ENCODE measurements around the gene WNT7B.

The WNT7B gene

GRCh38 chr22:45922661-45923060, 54.3 kb downstream of the WNT7B start:
- DNase-seq, result no peak

DNA sequence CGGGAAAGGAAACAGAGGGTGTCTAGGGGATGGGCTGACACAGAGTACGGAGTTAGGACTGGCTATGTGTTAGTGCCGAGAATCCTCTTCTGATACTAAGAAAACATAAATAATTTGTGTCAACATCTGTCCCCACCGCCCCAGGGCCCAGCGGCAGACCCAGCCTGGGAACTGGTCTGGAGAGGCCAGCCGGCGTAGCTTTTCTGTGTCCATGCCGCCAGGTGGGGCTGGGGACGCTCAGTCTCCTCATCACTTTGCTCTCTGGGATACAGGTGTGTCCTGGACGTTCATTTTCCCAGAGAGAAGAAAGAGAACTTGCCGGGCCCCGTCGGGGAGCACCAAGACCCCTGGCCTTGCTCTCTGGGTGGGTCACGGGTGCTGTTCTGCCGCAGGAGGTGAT, 54.7 kb downstream of the WNT7B start:
- no peak for DNase-seq

DNA sequence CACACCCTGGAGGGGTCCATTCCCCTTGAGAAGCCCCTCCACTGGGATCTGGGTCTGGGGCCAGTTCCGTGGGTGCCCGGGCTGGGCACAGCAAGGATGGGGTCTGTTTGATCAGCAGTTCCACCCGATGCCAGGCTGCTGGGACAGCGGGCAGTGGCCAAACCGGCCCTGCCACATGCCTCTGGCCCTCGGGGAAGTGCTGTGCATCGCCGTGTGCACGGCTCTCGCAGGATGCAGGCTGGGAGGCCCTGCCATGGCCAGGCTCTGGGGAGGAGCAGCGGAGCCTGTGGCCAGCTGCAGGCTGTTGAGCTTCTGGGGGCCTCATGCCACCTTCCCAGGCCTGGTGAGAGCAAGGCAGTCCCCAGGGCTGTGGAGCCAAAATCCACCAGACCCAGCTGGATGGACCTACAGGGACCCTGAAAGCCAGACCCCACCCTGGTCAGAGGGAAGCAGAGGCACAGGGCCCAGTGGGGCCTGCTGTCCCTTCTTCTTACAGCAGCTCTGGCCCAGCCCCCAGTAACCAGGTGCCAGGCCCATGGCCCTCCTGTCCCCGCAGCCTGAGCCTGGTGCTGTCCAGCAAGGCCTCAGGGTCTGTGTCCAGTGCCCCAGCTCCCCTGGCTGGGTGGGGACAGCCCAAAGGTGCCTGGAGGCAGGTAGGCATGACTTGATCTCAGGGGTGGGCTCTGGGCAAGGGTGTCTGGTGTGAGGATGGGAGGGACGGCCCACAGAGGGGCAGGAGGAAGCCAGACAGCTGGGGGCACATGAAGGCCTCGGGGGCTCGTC, 57.3 kb downstream of the WNT7B start:
- DNase-seq, result no peak

DNA sequence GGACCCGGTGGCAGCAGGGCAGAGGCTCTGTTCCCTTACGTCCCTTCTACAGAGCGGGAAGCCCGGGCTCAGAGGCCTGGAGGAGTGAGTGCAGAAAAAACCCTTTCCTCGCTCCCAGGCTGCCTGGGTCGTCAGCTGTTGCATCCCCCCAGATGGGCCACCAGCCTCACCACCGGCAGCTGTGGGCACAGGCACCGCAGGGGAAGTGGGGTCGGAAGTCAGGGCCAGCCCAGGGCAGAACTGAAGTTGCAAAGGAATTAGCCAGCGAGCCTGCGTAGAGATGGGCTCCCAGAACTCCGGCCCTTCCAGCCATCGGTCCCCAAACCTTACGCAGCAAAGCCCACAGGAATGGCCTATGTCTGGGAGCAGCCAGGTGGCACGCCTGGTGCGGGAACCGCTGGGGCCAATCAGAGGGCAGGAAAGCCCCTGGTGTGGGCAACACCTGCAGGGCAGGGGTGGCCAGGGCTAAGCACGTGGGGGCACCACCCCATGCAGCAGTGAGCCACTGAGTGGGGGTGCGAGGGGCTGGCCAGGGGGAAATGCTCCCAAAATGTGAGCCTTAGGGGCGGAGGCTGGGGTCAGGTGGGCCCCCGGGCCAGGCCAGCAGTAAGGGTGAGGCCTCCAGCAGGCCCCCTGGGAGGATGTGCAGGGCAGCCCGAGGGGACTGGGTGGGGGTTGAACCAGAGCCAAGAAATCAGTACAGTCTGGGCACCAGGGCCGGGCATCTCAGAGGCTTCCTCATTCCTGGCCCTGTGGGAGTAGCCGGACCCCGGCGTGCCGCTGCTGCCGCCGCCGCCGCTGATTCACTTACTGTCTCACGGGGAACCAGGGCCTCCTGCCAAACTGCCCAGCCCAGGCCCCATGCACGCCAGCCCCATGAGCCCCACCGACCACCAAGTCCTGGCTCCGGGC, 58.2 kb downstream of the WNT7B start:
- no peak for DNase-seq

- DNase-seq, result no peak
These were observed 59.1 kb downstream of the WNT7B start for GRCh38 chr22:45917700-45918458.

GRCh38 chr22:45917146-45917545, 59.8 kb downstream of the WNT7B start:
- DNase-seq, result no peak

GRCh38 chr22:45916515-45916914, 60.4 kb downstream of the WNT7B start:
- DNase-seq, result no peak

- DNase-seq, result no peak
These were observed 61.1 kb downstream of the WNT7B start for GRCh38 chr22:45915841-45916240.

- DNase-seq, result no peak
These were observed 61.8 kb downstream of the WNT7B start for GRCh38 chr22:45915151-45915550.

DNA sequence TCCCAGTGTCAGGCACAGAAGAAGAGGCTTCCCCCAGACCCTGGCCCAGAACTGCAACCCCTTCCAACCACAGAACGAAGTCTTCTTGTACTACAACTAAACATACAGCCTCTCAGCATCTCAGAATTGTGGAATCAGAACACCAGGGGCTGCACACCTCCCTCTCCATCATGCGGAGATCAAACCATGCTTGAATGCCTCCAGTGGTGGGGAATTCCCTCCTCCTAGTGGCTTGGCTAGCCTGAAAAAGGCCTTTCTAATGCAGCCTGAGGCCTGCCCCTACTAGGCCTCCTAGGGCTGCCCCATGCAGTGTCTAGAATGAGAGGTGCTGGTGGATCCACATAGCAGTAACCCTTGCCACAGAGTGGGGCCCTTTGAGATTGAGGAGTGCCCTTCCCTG, 62.7 kb downstream of the WNT7B start:
- DNase-seq, result no peak

DNA sequence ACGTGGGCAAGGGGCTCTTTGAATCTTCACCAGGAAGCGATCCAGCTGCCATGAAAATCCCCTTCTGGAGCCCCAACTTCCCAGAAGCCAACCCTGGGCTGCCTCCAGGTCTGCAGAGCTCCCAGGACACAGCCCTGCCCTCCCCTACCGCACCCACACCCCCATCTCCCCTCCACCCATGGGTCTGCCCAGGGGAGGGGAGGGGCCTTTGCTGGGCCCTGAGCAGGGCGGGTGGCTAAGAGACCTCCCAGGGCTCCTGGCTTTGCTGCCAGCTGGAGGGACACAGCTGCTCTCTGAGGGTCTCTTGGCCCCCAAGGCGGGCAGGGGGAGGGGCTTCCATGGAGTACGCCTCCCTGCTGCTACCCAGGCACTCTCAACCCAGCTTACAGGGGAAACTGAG, 64.1 kb downstream of the WNT7B start:
- DNase-seq, result no peak

- DNase-seq, result no peak
These were observed 65.2 kb downstream of the WNT7B start for GRCh38 chr22:45911601-45912271.

GRCh38 chr22:45910928-45911467, 66.0 kb downstream of the WNT7B start:
- no peak for DNase-seq

DNA sequence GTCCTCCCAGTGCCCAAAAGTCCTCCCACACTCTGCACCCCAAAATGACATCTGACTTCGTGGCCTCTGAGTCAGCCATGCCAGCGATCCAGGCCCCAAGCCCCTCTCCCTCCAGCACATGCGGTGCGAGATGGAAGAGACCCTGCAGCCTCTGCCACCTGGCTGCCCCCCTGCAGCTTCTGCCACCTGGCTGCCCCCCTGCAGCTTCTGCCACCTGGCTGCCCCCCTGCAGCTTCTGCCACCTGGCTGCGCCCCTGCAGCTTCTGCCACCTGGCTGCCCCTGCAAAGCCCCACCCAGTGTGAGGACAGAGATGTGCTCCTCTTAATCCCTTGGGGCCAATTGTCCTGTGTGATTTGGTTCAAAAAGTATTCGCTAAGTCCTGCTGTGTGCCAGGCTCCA, 68.0 kb downstream of the WNT7B start:
- DNase-seq, result no peak

DNA sequence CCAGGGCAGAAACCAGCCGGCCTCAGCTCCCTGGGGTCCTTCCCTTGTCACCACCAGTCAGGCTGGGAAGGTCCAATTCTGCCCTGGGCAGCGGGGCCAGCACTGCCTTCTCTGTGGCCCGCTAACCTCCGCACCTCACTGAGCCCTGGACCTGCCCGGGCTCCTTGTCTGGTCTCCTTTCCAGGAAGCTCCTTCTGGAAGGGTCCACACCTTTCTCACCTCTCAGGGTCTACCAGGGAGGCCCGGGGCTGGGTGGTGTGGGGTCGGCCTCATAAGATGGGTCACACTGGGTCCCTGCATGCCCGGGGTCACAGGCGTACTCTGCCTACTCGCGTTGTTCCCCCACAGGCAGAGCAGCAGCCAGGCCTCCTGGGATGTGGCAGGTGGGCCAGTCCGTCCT, 69.0 kb downstream of the WNT7B start:
- no peak for DNase-seq

- DNase-seq, result no peak
These were observed 69.6 kb downstream of the WNT7B start for GRCh38 chr22:45907378-45907777.

GRCh38 chr22:45906946-45907345, 70.0 kb downstream of the WNT7B start:
- DNase-seq, result no peak

- no peak for DNase-seq
These were observed 70.8 kb downstream of the WNT7B start for GRCh38 chr22:45905924-45906865.

DNA sequence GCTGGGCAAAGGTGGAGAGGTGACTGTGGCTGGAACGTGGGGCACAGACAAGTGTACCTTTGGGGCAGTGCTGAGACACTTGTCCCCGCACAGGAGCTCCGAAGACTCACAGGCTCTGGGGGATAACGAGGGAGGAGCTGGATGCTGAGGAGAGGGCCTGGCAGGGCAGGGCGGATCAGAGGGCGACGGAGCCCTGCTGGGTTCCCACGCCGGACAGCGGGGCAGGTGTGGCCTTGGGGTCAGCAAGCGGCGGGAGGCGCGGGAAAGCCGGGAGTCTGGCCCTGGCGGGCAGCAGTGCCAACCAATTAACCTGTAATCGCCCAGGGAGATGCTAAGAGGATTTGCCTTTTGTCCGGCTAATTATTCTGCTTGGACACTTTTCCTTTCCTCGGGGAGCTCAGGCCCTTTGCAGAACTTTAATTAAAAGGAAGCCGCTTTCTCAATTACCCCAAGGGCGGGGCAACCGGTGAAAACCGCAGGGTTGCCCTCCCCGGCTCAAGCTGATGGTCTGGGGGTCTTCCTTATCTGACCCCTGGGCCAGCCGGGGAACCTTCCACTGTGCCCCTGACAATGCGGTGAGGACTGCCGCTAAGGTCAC, 71.5 kb downstream of the WNT7B start:
- DNase-seq, result no peak

DNA sequence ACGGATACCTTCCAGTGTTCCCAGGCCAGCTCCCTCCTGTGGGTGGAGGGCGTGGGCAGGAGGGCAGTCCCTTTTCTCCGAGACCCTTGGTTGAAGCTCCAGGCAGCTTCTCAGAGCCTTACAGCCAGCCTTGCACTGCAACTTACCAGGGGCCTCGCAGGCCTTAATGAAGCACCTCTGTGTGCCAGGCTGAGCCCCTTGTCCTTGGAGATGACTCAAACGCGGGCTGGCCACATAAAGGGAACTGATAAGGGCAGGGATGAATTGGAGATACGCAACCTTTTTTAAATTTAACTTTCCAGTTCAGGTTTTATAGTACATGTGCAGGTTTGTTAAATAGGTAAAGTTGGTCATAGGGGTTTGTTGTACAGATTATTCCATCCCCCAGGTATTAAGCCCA, 72.7 kb downstream of the WNT7B start:
- DNase-seq, result no peak

Measured in inflammatory macrophage treated with lipopolysaccharide for 4 hours (primary cell).